ENCODE data around the gene GOLGA1. TPM values are rescaled to one million over a fixed set of nuclear protein-coding genes. Genes with fewer than 3 reads are reported as not detected.
"Not testable (repeated sequence)": the region's sequence is repeated elsewhere in the genome, so short reads cannot be mapped to it uniquely, and the experiment has no call there.

Gene GOLGA1
- total RNA-seq, 2 donors from 2014 or later: 22.5 to 24.0 TPM

DNA sequence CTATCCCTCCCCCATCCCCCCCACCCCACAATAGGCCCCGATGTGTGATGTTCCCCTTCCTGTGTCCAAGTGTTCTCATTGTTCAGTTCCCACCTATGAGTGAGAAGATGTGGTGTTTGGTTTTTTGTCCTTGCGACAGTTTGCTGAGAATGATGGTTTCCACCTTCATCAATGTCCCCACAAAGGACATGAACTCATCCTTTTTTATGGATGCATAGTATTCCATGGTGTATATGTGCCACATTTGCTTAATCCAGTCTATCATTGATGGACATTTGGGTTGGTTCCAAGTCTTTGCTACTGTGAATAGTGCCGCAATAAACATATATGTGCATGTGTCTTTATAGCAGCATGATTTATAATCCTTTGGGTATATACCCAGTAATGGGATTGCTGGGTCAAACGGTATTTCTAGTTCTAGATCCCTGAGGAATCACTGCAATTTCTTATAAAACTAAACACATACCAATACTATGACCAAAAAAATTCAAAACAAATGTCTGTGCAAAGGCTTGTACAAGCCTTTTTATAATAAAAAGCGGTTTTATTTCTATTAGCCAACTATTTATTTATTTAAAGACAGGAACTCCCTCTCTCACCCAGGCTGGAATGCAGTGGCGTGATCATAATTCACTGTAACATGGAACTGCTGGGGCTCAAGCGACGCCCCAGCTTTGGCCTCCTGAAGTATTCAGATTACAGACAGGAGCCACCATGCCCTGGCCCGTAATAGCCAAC is 19.0 kb upstream of the GOLGA1 start:
- H3K4me1 Mint-ChIP-seq (ENCODE audit: low read depth); ATAC-seq (replicated peaks in 1 of 2); DNase-seq; H3K27ac Mint-ChIP-seq; H3K9me3 Mint-ChIP-seq; H3K36me3 Mint-ChIP-seq (ENCODE audit: insufficient read depth in 2 of 2); H3K4me3 Mint-ChIP-seq; H3K27me3 Mint-ChIP-seq (ENCODE audit: low read depth): not testable (repeated sequence)

DNA sequence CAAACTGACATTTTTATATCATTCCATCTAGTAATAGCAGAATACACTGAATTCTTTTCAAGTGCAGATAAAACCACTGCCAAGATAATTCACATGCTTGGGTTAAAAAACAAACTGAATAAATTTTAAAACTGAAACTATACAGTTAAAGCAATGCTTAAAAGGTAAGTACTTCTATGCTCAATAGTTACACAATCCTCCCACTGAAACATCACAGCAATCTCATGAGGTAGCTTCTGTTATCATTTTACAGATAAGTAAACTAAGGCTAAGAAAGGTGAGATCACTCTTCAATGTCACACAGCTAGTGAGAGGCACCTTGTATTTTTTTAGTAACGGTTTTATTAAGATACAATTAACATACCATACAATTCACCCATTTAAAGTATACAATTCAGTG is 13.4 kb upstream of the GOLGA1 start:
- DNase-seq (no peak), ATAC-seq (replicated peaks in 1 of 2) (no peak)
- Mint-ChIP-seq H3K27me3 (ENCODE audit: low read depth) (no peaks in the 10 kb centered on the region), H3K4me1 (ENCODE audit: low read depth) (no peaks in the 10 kb centered on the region), H3K4me3 (no peak overlapping the region), H3K27ac (no peak overlapping the region), H3K36me3 (ENCODE audit: insufficient read depth in 2 of 2) (no peaks in the 10 kb centered on the region), H3K9me3 (no peaks in the 10 kb centered on the region)

DNA sequence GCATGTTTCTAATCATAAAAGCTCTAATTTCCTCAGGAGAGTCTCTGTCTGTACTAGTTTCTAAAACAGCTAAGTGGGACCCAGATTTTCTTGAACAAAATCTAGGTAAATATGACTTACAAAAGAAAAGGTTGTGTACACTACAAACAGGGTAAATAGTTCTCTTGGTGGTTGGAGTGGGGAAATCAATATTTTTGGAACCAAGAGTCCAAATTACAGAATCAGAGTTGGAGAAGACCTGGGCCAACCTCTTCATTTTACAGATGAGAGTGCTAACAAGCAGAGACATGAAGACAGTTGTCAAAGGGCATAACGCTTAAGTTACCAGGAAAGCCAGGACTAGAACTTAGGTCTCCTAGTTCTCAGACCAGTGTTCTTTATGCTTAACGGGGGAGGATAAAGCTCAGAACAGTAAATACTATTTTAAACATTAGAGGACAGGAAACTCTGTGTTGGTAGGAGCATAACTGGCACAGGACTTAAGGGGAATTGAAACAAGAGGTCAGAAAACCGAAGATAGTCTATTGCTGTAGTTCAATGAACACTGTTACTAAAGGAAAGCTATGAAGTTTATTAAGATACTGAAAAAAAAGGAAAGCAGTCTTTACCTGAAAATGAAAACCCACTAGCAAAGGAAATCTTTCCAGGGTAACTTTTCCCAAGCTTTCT is 9.3 kb upstream of the GOLGA1 start:
- H3K4me1 Mint-ChIP-seq (ENCODE audit: low read depth): no peaks in the 10 kb centered on the region
- ATAC-seq (replicated peaks in 1 of 2) (no peak), DNase-seq (no peak)
- no peaks in the 10 kb centered on the region for H3K36me3 Mint-ChIP-seq (ENCODE audit: insufficient read depth in 2 of 2)
- H3K9me3 Mint-ChIP-seq: no peaks in the 10 kb centered on the region
- H3K27me3 Mint-ChIP-seq (ENCODE audit: low read depth): no peaks in the 10 kb centered on the region
- H3K4me3 Mint-ChIP-seq: no peak overlapping the region
- H3K27ac Mint-ChIP-seq: no peak overlapping the region

GRCh38 chr9:124949387-124949786 is 8.5 kb upstream of the GOLGA1 start:
- H3K36me3 Mint-ChIP-seq (ENCODE audit: insufficient read depth in 2 of 2): no peaks in the 10 kb centered on the region
- H3K4me3 Mint-ChIP-seq: no peak overlapping the region
- H3K4me1 Mint-ChIP-seq (ENCODE audit: low read depth): no peaks in the 10 kb centered on the region
- no peaks in the 10 kb centered on the region for H3K9me3 Mint-ChIP-seq
- peak overlapping the region; percentile 38 for H3K27ac Mint-ChIP-seq
- H3K27me3 Mint-ChIP-seq (ENCODE audit: low read depth): no peaks in the 10 kb centered on the region
- no peak for DNase-seq
- no peak for ATAC-seq (replicated peaks in 1 of 2)

- no peaks in the 10 kb centered on the region for H3K4me1 Mint-ChIP-seq (ENCODE audit: low read depth)
- H3K27ac Mint-ChIP-seq: no peak overlapping the region
- H3K27me3 Mint-ChIP-seq (ENCODE audit: low read depth): no peaks in the 10 kb centered on the region
- H3K4me3 Mint-ChIP-seq: no peak overlapping the region
- H3K9me3 Mint-ChIP-seq: no peaks in the 10 kb centered on the region
- no peaks in the 10 kb centered on the region for H3K36me3 Mint-ChIP-seq (ENCODE audit: insufficient read depth in 2 of 2)
- DNase-seq (no peak), ATAC-seq (replicated peaks in 1 of 2) (no peak)
Measured at GRCh38 chr9:124947727-124948391, 7.0 kb upstream of the GOLGA1 start.

DNA sequence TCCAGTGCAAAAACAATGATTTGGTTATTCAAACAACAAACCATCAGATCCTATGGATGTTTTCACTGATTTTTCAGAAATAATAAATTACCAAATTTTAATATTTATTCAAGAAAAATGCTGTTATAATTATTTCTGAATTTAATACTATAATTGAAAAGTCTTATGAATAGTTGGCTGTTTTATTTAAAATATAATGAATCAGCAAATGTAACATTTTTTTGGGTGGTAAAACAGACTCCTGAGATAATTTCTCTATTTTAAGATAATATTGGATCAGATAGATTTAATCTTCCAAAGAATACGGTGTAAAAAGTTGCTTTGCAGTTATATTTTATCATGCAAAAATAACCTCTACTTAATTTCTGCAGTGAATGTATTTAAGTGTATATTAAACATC is 5.3 kb upstream of the GOLGA1 start:
- DNase-seq (no peak), ATAC-seq (replicated peaks in 1 of 2) (no peak)
- Mint-ChIP-seq H3K4me3 (no peak overlapping the region), H3K27ac (no peak overlapping the region), H3K4me1 (ENCODE audit: low read depth) (peaks cover 13% of the 10 kb centered on the region), H3K9me3 (no peaks in the 10 kb centered on the region), H3K36me3 (ENCODE audit: insufficient read depth in 2 of 2) (peaks cover 1 to 2% of the 10 kb centered on the region in 2 donors), H3K27me3 (ENCODE audit: low read depth) (no peaks in the 10 kb centered on the region)

DNA sequence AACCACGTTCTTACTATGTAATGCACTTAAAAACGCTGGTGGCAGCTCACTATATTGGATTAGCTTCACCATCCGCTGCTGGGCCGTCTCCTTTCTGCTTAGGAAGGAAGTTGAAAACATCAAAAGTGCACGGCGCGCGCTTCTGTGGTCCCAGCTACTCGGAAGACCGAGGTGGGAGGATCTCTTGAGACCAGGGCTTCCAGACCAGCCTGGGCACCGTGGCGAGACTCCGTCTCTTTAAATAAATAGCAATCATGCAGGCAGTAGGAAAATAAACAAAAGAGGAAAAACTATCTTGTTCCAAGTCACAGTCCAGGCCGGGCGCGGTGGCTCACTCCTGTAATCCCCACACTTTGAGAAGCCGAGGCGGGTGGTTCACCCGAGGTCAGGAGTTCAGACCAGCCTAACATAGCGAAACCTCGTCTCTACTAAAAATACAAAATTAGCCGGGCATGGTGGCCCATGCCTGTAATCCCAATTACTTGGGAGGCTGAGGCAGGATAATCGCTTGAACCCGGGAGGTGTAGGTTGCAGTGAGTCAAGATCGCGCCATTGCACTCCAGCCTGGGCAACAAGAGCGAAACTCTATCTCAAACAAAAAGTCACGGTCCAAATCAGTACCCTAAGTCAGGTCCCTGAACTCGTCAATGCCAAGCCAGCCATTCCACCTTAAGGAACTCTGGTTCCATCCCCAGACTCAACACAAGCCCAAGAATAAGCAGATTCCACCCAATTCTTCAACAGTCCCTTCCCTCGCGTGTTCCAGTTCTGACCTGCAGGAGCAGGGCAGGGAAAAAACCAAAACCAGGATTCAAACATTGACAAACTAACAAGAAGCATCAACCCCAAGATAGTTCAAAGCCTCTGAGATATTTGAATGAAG is 1.0 kb upstream of the GOLGA1 start:
- Mint-ChIP-seq H3K36me3 (ENCODE audit: insufficient read depth in 2 of 2) (peaks cover 2 to 4% of the 10 kb centered on the region in 2 donors), H3K27ac (peak overlapping the region; percentile 100), H3K9me3 (no peaks in the 10 kb centered on the region), H3K27me3 (ENCODE audit: low read depth) (no peaks in the 10 kb centered on the region), H3K4me3 (peak overlapping the region; percentile 85 to 99), H3K4me1 (ENCODE audit: low read depth) (peaks cover 29% of the 10 kb centered on the region)
- ATAC-seq (replicated peaks in 1 of 2) (peak; percentile 39 to 52), DNase-seq (peak; percentile 70 to 73)

GRCh38 chr9:124940521-124940893 is 376 bp downstream of the GOLGA1 start:
- Mint-ChIP-seq H3K27me3 (ENCODE audit: low read depth) (no peaks in the 10 kb centered on the region), H3K4me1 (ENCODE audit: low read depth) (peaks cover 29% of the 10 kb centered on the region), H3K9me3 (no peaks in the 10 kb centered on the region), H3K4me3 (peak overlapping the region; percentile 85 to 99), H3K27ac (peak overlapping the region; percentile 90), H3K36me3 (ENCODE audit: insufficient read depth in 2 of 2) (peaks cover 2 to 7% of the 10 kb centered on the region in 2 donors)
- no peak for DNase-seq
- peak; percentile 49 to 54 for ATAC-seq (replicated peaks in 1 of 2)

- ATAC-seq (replicated peaks in 1 of 2): no peak
- Mint-ChIP-seq H3K27ac (peak overlapping the region; percentile 90), H3K4me3 (peak overlapping the region; percentile 85 to 99), H3K36me3 (ENCODE audit: insufficient read depth in 2 of 2) (peaks cover 2 to 8% of the 10 kb centered on the region in 2 donors), H3K9me3 (no peaks in the 10 kb centered on the region), H3K4me1 (ENCODE audit: low read depth) (peaks cover 29% of the 10 kb centered on the region), H3K27me3 (ENCODE audit: low read depth) (no peaks in the 10 kb centered on the region)
- no peak for DNase-seq
Measured at GRCh38 chr9:124939944-124940343, 939 bp downstream of the GOLGA1 start.

DNA sequence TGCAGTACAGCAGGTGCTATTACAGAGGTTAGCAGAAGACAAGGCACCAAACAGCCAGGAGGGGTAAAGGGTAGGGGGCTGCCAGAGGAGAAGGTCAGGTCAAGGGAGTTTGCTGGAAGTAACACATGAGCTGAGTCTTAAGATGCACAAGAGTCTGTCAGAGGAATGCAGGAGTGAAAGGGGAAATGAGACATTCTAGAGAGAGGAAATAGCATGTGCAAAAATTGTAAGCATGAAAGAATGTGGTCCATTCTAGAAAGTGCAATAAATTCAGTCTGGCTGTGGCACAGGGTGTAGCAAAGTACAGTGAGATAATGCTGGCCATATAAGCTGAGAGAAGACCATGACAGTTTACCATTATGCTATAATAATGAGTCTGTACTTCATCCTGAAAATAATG is 6.6 kb downstream of the GOLGA1 start:
- Mint-ChIP-seq H3K4me3 (no peak overlapping the region), H3K36me3 (ENCODE audit: insufficient read depth in 2 of 2) (peaks cover 2 to 20% of the 10 kb centered on the region in 2 donors), H3K27ac (no peak overlapping the region), H3K9me3 (no peaks in the 10 kb centered on the region), H3K4me1 (ENCODE audit: low read depth) (peaks cover 7% of the 10 kb centered on the region), H3K27me3 (ENCODE audit: low read depth) (no peaks in the 10 kb centered on the region)
- DNase-seq (no peak), ATAC-seq (replicated peaks in 1 of 2) (no peak)

DNA sequence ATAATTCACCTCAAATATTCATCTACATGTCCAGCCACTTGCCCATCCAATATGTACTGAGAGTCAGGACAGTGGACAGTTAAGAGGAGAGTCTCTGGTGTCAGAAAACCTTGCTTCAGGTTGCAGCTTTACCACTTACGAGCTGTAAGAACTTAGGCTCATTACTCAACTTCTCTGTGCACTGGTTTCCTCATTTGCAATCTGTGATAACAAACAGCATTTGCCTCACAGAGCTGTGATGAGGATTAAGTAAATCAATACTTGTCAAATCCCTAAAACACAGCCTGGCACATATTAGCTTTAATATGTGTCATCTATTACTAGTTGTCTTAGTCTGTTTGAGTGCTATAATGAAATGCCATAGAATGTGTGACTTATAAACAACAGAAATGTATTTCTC is 8.6 kb downstream of the GOLGA1 start:
- no peak for DNase-seq
- H3K9me3 Mint-ChIP-seq: no peaks in the 10 kb centered on the region
- no peak overlapping the region for H3K4me3 Mint-ChIP-seq
- peaks cover 2 to 20% of the 10 kb centered on the region in 2 donors for H3K36me3 Mint-ChIP-seq (ENCODE audit: insufficient read depth in 2 of 2)
- no peaks in the 10 kb centered on the region for H3K27me3 Mint-ChIP-seq (ENCODE audit: low read depth)
- H3K4me1 Mint-ChIP-seq (ENCODE audit: low read depth): no peaks in the 10 kb centered on the region
- no peak overlapping the region for H3K27ac Mint-ChIP-seq
- ATAC-seq (replicated peaks in 1 of 2): no peak

DNA sequence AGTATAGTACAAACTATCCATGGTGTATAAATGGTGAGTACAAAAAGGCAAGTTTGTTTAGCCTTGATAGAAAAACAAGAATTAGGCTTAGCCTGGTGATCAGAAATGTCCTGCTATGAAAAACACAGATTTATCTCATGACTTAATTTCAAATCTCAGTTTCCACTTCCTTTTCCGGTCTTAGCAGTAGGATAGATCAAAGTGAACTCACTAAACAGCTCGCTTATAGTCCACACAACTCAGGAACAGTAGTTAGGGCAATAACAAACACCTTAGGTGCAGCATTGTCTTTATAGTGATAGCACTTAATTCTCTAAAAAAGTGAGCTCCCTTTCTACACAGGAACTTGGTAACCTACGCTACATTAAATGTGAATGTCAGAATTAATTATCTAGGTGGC is 11.4 kb downstream of the GOLGA1 start:
- Mint-ChIP-seq H3K9me3 (no peaks in the 10 kb centered on the region), H3K4me1 (ENCODE audit: low read depth) (no peaks in the 10 kb centered on the region), H3K36me3 (ENCODE audit: insufficient read depth in 2 of 2) (peaks cover 2 to 18% of the 10 kb centered on the region in 2 donors)

GRCh38 chr9:124928116-124928515 is 12.8 kb downstream of the GOLGA1 start:
- H3K27ac Mint-ChIP-seq: no peak overlapping the region

More for the DNA sequence above, 11.4 kb downstream of the GOLGA1 start:
- Mint-ChIP-seq H3K27ac (peak overlapping the region; percentile 22), H3K4me3 (no peak overlapping the region), H3K27me3 (ENCODE audit: low read depth) (no peaks in the 10 kb centered on the region)
- ATAC-seq (replicated peaks in 1 of 2) (no peak), DNase-seq (no peak)

More at GRCh38 chr9:124928116-124928515, 12.8 kb downstream of the GOLGA1 start:
- H3K27me3 Mint-ChIP-seq (ENCODE audit: low read depth): no peaks in the 10 kb centered on the region
- ATAC-seq (replicated peaks in 1 of 2): no peak
- H3K4me3 Mint-ChIP-seq: no peak overlapping the region
- H3K4me1 Mint-ChIP-seq (ENCODE audit: low read depth): no peaks in the 10 kb centered on the region
- H3K36me3 Mint-ChIP-seq (ENCODE audit: insufficient read depth in 2 of 2): peaks cover 0 to 10% of the 10 kb centered on the region in 2 donors
- DNase-seq: no peak
- H3K9me3 Mint-ChIP-seq: no peaks in the 10 kb centered on the region

All from activated T-cell treated with anti-CD3 and anti-CD28 coated beads, Interleukin-2, amount 50 U/mL, for 72 hours (primary cell).